Measurements from ENCODE around the gene TMEM219. TPM values are rescaled to one million over a fixed set of nuclear protein-coding genes. Genes with fewer than 3 reads are reported as not detected.

Gene TMEM219
- total RNA-seq, 1 donor from 2014 or later, result 35.0 TPM

DNA sequence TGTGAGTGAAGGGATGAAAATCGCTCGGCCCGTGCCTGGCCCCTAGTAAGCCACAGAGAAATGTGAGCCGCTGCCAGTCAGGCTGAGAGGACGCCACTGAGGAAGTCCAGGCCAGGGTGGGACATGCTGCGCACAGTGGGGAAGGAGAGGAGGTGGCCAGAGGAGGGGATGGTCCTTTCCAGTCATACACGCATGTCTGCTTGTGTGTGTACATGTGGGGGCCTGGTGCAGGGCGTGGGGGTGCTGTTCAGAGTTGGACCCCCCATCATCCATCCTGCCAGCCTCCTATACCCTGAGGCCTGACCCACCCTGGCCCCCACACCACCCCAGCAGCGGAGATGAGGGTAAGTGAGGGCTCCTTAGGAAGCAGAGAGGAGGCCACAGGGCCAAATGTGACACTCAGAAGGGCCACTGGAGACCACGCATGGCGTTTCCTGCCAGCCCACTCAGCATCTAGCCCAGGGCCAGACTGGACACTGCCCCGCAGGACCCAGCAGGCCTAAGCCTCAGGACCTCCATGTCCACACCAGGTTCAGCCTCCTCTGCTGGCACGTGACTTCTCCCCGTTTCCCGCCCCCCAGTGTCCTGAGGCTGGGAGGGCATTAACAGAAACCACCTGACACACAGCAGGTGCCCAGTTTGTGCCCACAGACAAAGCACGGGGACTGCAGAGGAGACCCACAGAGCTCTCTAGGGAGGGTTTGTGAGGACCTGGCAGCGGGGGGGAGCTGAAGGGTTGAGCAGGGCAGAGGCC, 42.0 kb downstream of the TMEM219 start:
- Histone ChIP-seq H3K9ac (ENCODE audit: low read depth in 1 of 3, low read length in 3 of 3) (no peak overlapping the region), H3K4me1 (ENCODE audit: control insufficient read depth in 3 of 3, insufficient read depth in 3 of 3, low read length in 3 of 3) (peaks cover 0 to 5% (median 2%) of the 10 kb centered on the region in 3 donors), H3K36me3 (ENCODE audit: control insufficient read depth in 3 of 3, insufficient read depth in 3 of 3, low read length in 3 of 3) (peaks cover 5 to 22% (median 17%) of the 10 kb centered on the region in 3 donors), H3K27me3 (ENCODE audit: control insufficient read depth in 3 of 3, insufficient read depth in 3 of 3, low read length in 3 of 3) (peaks cover 3 to 13% (median 13%) of the 10 kb centered on the region in 3 donors), H3K9me3 (ENCODE audit: control insufficient read depth in 3 of 3, low read length in 3 of 3) (no peaks in the 10 kb centered on the region), H3K27ac (ENCODE audit: low read depth, low read length) (no peak overlapping the region), H3K4me3 (ENCODE audit: low read length in 3 of 3) (no peak overlapping the region)

DNA sequence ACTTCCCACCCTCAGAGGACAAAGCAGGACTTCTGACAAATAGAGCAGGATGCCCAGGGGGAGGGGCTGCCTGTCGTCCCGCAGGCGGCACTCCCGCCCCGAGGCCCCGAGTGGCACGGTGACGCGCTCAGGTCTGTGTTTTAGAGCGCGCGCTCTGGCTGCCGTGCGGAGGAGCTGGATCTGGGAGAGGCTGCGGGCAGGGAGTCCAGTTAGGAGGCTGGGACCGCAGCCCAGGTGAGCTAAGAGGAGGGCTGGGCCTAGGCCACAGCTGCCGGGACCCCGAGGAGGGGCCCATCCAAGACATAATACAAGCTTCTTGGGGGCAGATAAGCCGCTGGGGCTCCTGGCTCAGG, 42.5 kb downstream of the TMEM219 start:
- H3K36me3 ChIP-seq (ENCODE audit: control insufficient read depth in 3 of 3, insufficient read depth in 3 of 3, low read length in 3 of 3), result peaks cover 5 to 19% (median 17%) of the 10 kb centered on the region in 3 donors

DNA sequence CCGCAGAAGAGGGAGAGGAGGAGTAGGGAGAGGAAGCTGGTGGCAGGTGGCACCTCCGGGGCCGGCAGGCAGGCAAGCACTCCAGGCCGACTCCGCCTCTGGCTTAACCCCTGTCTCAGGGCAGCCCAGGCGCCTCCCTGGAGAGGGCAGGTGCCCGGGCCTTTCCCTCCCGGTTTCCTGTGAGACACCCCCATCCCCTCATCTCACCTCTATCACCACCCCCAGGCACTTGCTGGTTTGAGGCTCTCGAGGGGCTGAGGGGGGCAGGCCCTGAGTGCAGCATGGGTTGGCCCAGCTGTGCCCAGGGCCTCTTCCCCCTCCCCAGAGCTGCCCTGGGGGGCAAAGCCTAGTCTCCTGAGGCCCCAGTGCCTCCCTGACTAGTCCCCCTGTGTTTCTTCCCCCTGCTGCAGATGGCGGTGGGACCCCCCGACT, 42.9 kb downstream of the TMEM219 start:
- Histone ChIP-seq H3K27ac (ENCODE audit: low read depth, low read length) (no peak overlapping the region), H3K4me3 (ENCODE audit: low read length in 3 of 3) (no peak overlapping the region), H3K9me3 (ENCODE audit: control insufficient read depth in 3 of 3, low read length in 3 of 3) (no peaks in the 10 kb centered on the region), H3K4me1 (ENCODE audit: control insufficient read depth in 3 of 3, insufficient read depth in 3 of 3, low read length in 3 of 3) (peaks cover 0 to 5% (median 2%) of the 10 kb centered on the region in 3 donors), H3K36me3 (ENCODE audit: control insufficient read depth in 3 of 3, insufficient read depth in 3 of 3, low read length in 3 of 3) (peaks cover 2 to 15% (median 14%) of the 10 kb centered on the region in 3 donors), H3K9ac (ENCODE audit: low read depth in 1 of 3, low read length in 3 of 3) (no peak overlapping the region), H3K27me3 (ENCODE audit: control insufficient read depth in 3 of 3, insufficient read depth in 3 of 3, low read length in 3 of 3) (peaks cover 12 to 23% (median 22%) of the 10 kb centered on the region in 3 donors)

More for the DNA sequence above, 42.5 kb downstream of the TMEM219 start:
- H3K9me3 ChIP-seq (ENCODE audit: control insufficient read depth in 3 of 3, low read length in 3 of 3), result no peaks in the 10 kb centered on the region
- no peak overlapping the region for H3K9ac ChIP-seq (ENCODE audit: low read depth in 1 of 3, low read length in 3 of 3)
- no peak overlapping the region for H3K27ac ChIP-seq (ENCODE audit: low read depth, low read length)
- H3K27me3 ChIP-seq (ENCODE audit: control insufficient read depth in 3 of 3, insufficient read depth in 3 of 3, low read length in 3 of 3), result peaks cover 9 to 19% (median 18%) of the 10 kb centered on the region in 3 donors
- H3K4me1 ChIP-seq (ENCODE audit: control insufficient read depth in 3 of 3, insufficient read depth in 3 of 3, low read length in 3 of 3), result peaks cover 0 to 5% (median 2%) of the 10 kb centered on the region in 3 donors
- H3K4me3 ChIP-seq (ENCODE audit: low read length in 3 of 3), result no peak overlapping the region

DNA sequence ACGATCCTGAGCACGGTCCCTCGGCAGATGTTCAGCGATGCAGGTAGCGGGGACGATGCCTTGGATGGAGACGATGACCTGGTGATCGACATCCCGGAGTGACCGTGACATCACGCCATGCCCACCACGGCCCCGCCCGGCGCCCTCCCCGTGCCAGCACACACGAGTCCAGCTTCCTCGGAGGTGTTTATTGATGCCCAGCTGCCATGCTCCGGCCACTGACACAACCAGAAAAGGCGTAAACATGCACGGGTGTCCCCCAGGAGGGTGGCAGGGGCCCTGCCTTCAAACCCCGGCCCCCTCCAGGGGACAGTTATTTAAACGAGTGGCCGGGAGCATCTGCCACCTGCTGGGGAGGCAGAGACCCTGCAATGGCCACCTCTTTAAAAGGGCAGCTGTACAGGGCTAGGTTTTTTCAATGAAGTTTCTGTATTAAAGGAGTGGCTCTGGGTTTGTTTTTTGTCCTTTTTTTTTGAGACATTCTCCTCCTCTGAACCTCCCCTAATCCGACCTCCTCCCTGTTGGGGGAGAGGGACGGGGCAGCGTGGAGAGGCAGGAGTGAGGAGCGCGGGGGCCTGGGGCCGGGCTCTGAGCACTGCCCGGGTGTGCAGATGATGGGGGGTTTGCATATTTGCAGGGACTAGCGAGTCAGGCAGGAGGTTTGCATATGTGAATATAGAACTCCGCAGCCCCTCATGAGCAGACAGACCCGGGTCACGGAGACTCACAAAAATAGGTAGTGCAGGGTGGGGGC, 43.6 kb downstream of the TMEM219 start:
- Histone ChIP-seq H3K9me3 (ENCODE audit: control insufficient read depth in 3 of 3, low read length in 3 of 3) (no peaks in the 10 kb centered on the region), H3K36me3 (ENCODE audit: control insufficient read depth in 3 of 3, insufficient read depth in 3 of 3, low read length in 3 of 3) (peaks cover 0 to 11% (median 11%) of the 10 kb centered on the region in 3 donors), H3K9ac (ENCODE audit: low read depth in 1 of 3, low read length in 3 of 3) (no peak overlapping the region), H3K27me3 (ENCODE audit: control insufficient read depth in 3 of 3, insufficient read depth in 3 of 3, low read length in 3 of 3) (peaks cover 19 to 30% (median 29%) of the 10 kb centered on the region in 3 donors), H3K4me1 (ENCODE audit: control insufficient read depth in 3 of 3, insufficient read depth in 3 of 3, low read length in 3 of 3) (peaks cover 4 to 6% (median 5%) of the 10 kb centered on the region in 3 donors), H3K4me3 (ENCODE audit: low read length in 3 of 3) (peak overlapping the region in 1 of 3 donors; percentile 45), H3K27ac (ENCODE audit: low read depth, low read length) (no peak overlapping the region)

DNA sequence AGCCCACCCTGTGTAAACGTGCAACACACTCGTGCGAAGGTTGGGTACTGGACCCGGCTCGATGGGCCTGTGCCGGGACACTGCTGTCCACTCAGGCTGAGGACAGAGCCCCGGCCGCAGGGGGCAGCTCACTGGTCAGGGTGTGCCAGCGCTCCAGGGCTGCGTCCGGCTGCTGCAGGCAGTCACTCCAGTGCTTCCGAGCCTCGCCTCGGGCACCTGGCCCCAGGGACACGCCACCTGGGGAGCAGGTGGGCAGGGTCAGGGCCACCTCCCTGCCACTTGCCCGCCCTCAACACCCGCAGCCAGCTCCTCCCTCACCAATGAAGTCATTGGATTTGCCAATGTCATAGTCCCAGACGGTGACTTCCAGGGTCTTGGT, 44.2 kb downstream of the TMEM219 start:
- Histone ChIP-seq H3K9me3 (ENCODE audit: control insufficient read depth in 3 of 3, low read length in 3 of 3) (no peaks in the 10 kb centered on the region), H3K36me3 (ENCODE audit: control insufficient read depth in 3 of 3, insufficient read depth in 3 of 3, low read length in 3 of 3) (peaks cover 0 to 10% (median 9%) of the 10 kb centered on the region in 3 donors), H3K27ac (ENCODE audit: low read depth, low read length) (no peak overlapping the region), H3K27me3 (ENCODE audit: control insufficient read depth in 3 of 3, insufficient read depth in 3 of 3, low read length in 3 of 3) (peaks cover 23 to 33% (median 30%) of the 10 kb centered on the region in 3 donors), H3K9ac (ENCODE audit: low read depth in 1 of 3, low read length in 3 of 3) (no peak overlapping the region), H3K4me3 (ENCODE audit: low read length in 3 of 3) (no peak overlapping the region), H3K4me1 (ENCODE audit: control insufficient read depth in 3 of 3, insufficient read depth in 3 of 3, low read length in 3 of 3) (peaks cover 5 to 9% (median 6%) of the 10 kb centered on the region in 3 donors)

DNA sequence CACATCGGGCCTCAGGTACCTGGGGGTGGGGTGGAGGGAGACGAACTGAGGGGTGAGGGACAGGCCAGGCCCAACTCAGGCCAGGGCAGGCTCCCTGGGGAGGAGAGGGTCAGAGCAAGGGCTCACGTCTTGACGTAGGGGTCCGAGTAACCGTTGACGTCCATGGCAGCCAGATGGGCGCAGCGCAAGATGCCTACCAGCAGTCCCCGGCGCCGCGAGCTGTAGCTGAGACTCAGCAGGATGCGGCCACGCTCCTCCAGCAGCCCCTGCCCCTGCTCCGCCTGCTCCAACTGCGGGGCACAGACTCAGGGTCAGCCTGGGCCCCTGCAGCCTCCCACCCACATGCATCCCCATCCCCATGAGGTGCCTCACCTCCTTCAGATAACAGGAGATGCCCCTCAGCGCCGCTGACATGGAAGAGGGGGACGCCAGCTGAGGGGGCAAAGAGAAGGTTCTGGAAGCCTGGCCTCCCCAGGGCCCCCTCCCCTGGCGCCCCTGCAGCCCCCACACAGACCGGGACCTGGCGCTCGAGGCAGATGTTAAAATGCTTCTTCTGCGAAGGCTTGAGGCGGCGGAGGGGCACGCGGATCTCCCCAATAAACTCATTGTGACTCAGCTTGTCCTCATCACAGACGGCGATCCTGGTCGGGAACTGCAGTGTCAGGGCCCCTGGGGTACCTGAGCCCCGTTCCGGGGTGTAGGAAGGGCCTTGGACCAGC, 44.9 kb downstream of the TMEM219 start:
- H3K36me3 ChIP-seq (ENCODE audit: control insufficient read depth in 3 of 3, insufficient read depth in 3 of 3, low read length in 3 of 3), result peaks cover 0 to 10% (median 6%) of the 10 kb centered on the region in 3 donors
- peaks cover 5 to 9% (median 7%) of the 10 kb centered on the region in 3 donors for H3K4me1 ChIP-seq (ENCODE audit: control insufficient read depth in 3 of 3, insufficient read depth in 3 of 3, low read length in 3 of 3)
- no peaks in the 10 kb centered on the region for H3K9me3 ChIP-seq (ENCODE audit: control insufficient read depth in 3 of 3, low read length in 3 of 3)
- H3K4me3 ChIP-seq (ENCODE audit: low read length in 3 of 3), result no peak overlapping the region
- H3K27me3 ChIP-seq (ENCODE audit: control insufficient read depth in 3 of 3, insufficient read depth in 3 of 3, low read length in 3 of 3), result peaks cover 28 to 38% (median 33%) of the 10 kb centered on the region in 3 donors
- no peak overlapping the region for H3K9ac ChIP-seq (ENCODE audit: low read depth in 1 of 3, low read length in 3 of 3)
- no peak overlapping the region for H3K27ac ChIP-seq (ENCODE audit: low read depth, low read length)

DNA sequence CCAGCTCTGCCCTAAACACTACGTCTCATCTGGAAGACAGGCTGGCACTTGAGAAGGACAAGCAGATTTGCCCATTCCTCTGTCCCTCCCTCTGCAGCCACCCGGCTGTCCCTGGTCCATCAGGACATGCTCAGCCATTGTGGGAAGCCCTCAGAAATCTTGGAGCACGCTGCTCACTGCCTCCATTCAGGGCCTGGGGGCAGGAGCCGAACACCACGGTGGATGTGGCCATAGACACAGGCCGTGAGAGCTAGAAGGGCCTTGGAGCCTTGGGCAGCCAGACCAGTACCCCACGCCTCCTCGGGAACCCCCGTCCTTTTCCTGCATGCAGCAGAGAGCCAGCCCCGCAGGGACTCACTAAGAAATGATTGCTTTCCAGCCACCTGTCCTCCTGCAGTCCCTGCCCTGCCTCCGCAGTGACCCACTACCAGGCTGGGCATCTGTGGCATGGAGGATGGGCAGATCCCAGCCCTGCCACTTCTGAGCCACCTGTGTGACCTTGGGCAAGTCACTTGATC, 45.6 kb downstream of the TMEM219 start:
- H3K27me3 ChIP-seq (ENCODE audit: control insufficient read depth in 3 of 3, insufficient read depth in 3 of 3, low read length in 3 of 3), result peaks cover 32 to 44% (median 38%) of the 10 kb centered on the region in 3 donors
- no peaks in the 10 kb centered on the region for H3K9me3 ChIP-seq (ENCODE audit: control insufficient read depth in 3 of 3, low read length in 3 of 3)
- H3K27ac ChIP-seq (ENCODE audit: low read depth, low read length), result no peak overlapping the region

DNA sequence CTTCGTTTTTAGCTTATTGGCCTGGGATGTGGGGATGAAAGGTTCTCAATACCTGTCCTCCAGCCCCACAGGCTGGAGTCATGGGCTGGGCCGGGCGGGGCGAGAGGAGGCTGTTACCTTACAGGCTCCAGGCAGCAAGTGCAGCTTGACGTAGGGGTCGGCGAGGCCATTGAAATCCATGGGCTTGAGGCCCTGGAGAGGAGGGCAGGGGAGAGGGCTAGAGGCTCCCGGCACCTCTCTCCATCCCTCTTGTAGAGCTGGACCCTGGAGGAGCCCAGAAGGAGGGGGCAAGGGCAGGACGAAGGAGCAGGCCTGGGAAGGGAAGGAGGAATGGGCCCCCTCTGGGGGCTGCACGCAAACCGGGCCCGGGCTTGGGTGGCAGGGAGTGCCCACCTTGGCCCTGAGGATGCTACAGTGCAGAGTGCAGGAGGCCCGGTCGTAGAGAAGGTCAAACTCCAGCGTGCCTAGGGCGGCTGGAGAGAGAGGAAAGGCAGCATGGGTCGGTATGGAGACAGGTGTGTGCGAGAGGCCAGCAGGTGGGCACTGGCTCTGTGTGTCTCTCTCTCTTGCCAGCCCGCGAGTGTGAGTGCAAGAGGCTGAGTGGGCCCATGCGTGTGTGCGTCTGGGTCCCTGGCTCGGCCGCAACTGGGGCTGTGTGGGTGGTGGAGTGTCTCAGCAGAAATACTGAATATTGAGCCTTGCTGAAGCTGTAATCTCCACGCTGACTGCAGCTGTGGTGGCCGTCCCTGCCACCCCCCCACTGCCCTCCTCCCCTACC, 47.4 kb downstream of the TMEM219 start:
- peaks cover 0 to 3% (median 0%) of the 10 kb centered on the region in 3 donors for H3K36me3 ChIP-seq (ENCODE audit: control insufficient read depth in 3 of 3, insufficient read depth in 3 of 3, low read length in 3 of 3)
- no peaks in the 10 kb centered on the region for H3K9me3 ChIP-seq (ENCODE audit: control insufficient read depth in 3 of 3, low read length in 3 of 3)
- H3K9ac ChIP-seq (ENCODE audit: low read depth in 1 of 3, low read length in 3 of 3), result no peak overlapping the region
- no peak overlapping the region for H3K27ac ChIP-seq (ENCODE audit: low read depth, low read length)
- H3K27me3 ChIP-seq (ENCODE audit: control insufficient read depth in 3 of 3, insufficient read depth in 3 of 3, low read length in 3 of 3), result peaks cover 36 to 44% (median 38%) of the 10 kb centered on the region in 3 donors
- no peak overlapping the region for H3K4me3 ChIP-seq (ENCODE audit: low read length in 3 of 3)
- peaks cover 5 to 13% (median 7%) of the 10 kb centered on the region in 3 donors for H3K4me1 ChIP-seq (ENCODE audit: control insufficient read depth in 3 of 3, insufficient read depth in 3 of 3, low read length in 3 of 3)

More for the DNA sequence above, 45.6 kb downstream of the TMEM219 start:
- Histone ChIP-seq H3K4me1 (ENCODE audit: control insufficient read depth in 3 of 3, insufficient read depth in 3 of 3, low read length in 3 of 3) (peaks cover 5 to 13% (median 7%) of the 10 kb centered on the region in 3 donors), H3K9ac (ENCODE audit: low read depth in 1 of 3, low read length in 3 of 3) (no peak overlapping the region), H3K4me3 (ENCODE audit: low read length in 3 of 3) (no peak overlapping the region), H3K36me3 (ENCODE audit: control insufficient read depth in 3 of 3, insufficient read depth in 3 of 3, low read length in 3 of 3) (peaks cover 0 to 6% (median 0%) of the 10 kb centered on the region in 3 donors)

Data from skeletal muscle tissue (tissue), 4 donors.